HG02840 (cell line): ENCODE measurements around the gene CPD.

Experiments used
- ATAC-seq: cut with Tn5 transposase; IDR thresholded peaks from one replicate; pipeline ENCODE4 v1.9.1; 2021; ENCODE audit warnings: mild to moderate bottlenecking, moderate library complexity, moderate number of reproducible peaks; ENCODE audit not compliant: unreplicated experiment, low FRiP score

Gene CPD

GRCh38 chr17:30352240-30352814 is 26.4 kb upstream of the CPD start:
- ATAC-seq, result no peak

GRCh38 chr17:30354701-30355100 is 24.0 kb upstream of the CPD start:
- ATAC-seq, result no peak

GRCh38 chr17:30357476-30357875 is 21.3 kb upstream of the CPD start:
- no peak for ATAC-seq

GRCh38 chr17:30358055-30358760 is 20.5 kb upstream of the CPD start:
- no peak for ATAC-seq

GRCh38 chr17:30360086-30360808 is 18.5 kb upstream of the CPD start:
- ATAC-seq, result no peak

GRCh38 chr17:30361766-30362279 is 16.9 kb upstream of the CPD start:
- no peak for ATAC-seq

- peak; percentile 73 for ATAC-seq
Observed at GRCh38 chr17:30363715-30364202, 15.0 kb upstream of the CPD start.

- no peak for ATAC-seq
Observed at GRCh38 chr17:30366536-30366935, 12.2 kb upstream of the CPD start.

GRCh38 chr17:30368912-30369720 is 9.6 kb upstream of the CPD start:
- no peak for ATAC-seq

- ATAC-seq, result no peak
Observed at GRCh38 chr17:30369995-30370394, 8.7 kb upstream of the CPD start.

GRCh38 chr17:30372755-30373154 is 6.0 kb upstream of the CPD start:
- ATAC-seq, result no peak

GRCh38 chr17:30375661-30376060 is 3.1 kb upstream of the CPD start:
- ATAC-seq, result no peak

GRCh38 chr17:30376621-30377452 is 1.9 kb upstream of the CPD start:
- ATAC-seq, result no peak

- ATAC-seq, result no peak
Observed at GRCh38 chr17:30377574-30378240, 1.0 kb upstream of the CPD start.

- peak; percentile 8 for ATAC-seq
Observed at GRCh38 chr17:30378241-30378824, 394 bp upstream of the CPD start.

- ATAC-seq, result peak; percentile 21
Observed at GRCh38 chr17:30379303-30379902, 676 bp downstream of the CPD start.

GRCh38 chr17:30379903-30380381 is 1.2 kb downstream of the CPD start:
- peak; percentile 1 for ATAC-seq

- no peak for ATAC-seq
Observed at GRCh38 chr17:30380643-30381339, 2.1 kb downstream of the CPD start.
